Measurements from ENCODE around the gene RUSC1. TPM values are rescaled to one million over a fixed set of nuclear protein-coding genes. Genes with fewer than 3 reads are reported as not detected.

RUSC1 gene
- total RNA-seq, 1 experiment from 2014 or later: 42.2 TPM

- Histone ChIP-seq H3K9me3 (ENCODE audit: low read depth, low read length, poor library complexity, severe bottlenecking) (no peaks in the 10 kb centered on the region), H3K4me3 (ENCODE audit: low read depth, low read length, poor library complexity, severe bottlenecking) (no peak overlapping the region), H3K27me3 (replicated peaks; ENCODE audit: insufficient read depth, low read depth, low read length, poor library complexity) (no peaks in the 10 kb centered on the region), H3K4me1 (ENCODE audit: insufficient read depth, low read length, poor library complexity, severe bottlenecking) (peaks cover 16% of the 10 kb centered on the region), H3K36me3 (ENCODE audit: insufficient read depth, low read length, poor library complexity, severe bottlenecking) (no peaks in the 10 kb centered on the region), H3K27ac (ENCODE audit: low read depth, low read length, poor library complexity, severe bottlenecking) (no peak overlapping the region)
- POLR2A ChIA-PET (ENCODE audit: low non-redundant PET): no interaction called here
- TF ChIP-seq EZH2 (IDR thresholded peaks at IDR 0.05; ENCODE audit: borderline replicate concordance, low read depth, low read length, poor library complexity, severe bottlenecking) (no peak), CTCF (conservative IDR thresholded peaks at IDR 0.05; ENCODE audit: low read depth, low read length) (no peak)
- CTCF ChIA-PET: no interaction called here
- intact Hi-C loops (cut with micrococcal nuclease; ENCODE audit: unreplicated experiment): no loop called here
- DNase-seq (ENCODE audit: low spot score): no peak
- no TSS peak for BruUV-seq (replicated peaks)
These were observed 16.1 kb upstream of the RUSC1 start for GRCh38 chr1:155304558-155305063.

- Histone ChIP-seq H3K4me1 (ENCODE audit: insufficient read depth, low read length, poor library complexity, severe bottlenecking) (peaks cover 23% of the 10 kb centered on the region), H3K27me3 (replicated peaks; ENCODE audit: insufficient read depth, low read depth, low read length, poor library complexity) (no peaks in the 10 kb centered on the region), H3K36me3 (ENCODE audit: insufficient read depth, low read length, poor library complexity, severe bottlenecking) (peaks cover 6% of the 10 kb centered on the region), H3K4me3 (ENCODE audit: low read depth, low read length, poor library complexity, severe bottlenecking) (no peak overlapping the region), H3K9me3 (ENCODE audit: low read depth, low read length, poor library complexity, severe bottlenecking) (no peaks in the 10 kb centered on the region), H3K27ac (ENCODE audit: low read depth, low read length, poor library complexity, severe bottlenecking) (peak overlapping the region; percentile 33)
- no peak for TF ChIP-seq CTCF (conservative IDR thresholded peaks at IDR 0.05; ENCODE audit: low read depth, low read length)
- no peak for TF ChIP-seq EZH2 (IDR thresholded peaks at IDR 0.05; ENCODE audit: borderline replicate concordance, low read depth, low read length, poor library complexity, severe bottlenecking)
- ChIA-PET CTCF (no interaction called here), POLR2A (ENCODE audit: low non-redundant PET) (no interaction called here)
- no peak for DNase-seq (ENCODE audit: low spot score)
- intact Hi-C loops (cut with micrococcal nuclease; ENCODE audit: unreplicated experiment): no loop called here
- no TSS peak for BruUV-seq (replicated peaks)
These were observed 14.8 kb upstream of the RUSC1 start for GRCh38 chr1:155305881-155306391.

- CTCF ChIA-PET: interaction anchor here (0.7 to 1.4 kb wide), 3 partner anchors 56 to 797 kb away, joined by 4 to 5 read pairs (median 4); no protein-coding TSS in a partner anchor
- Histone ChIP-seq H3K36me3 (ENCODE audit: insufficient read depth, low read length, poor library complexity, severe bottlenecking) (peaks cover 15% of the 10 kb centered on the region), H3K27ac (ENCODE audit: low read depth, low read length, poor library complexity, severe bottlenecking) (peak overlapping the region; percentile 96), H3K4me3 (ENCODE audit: low read depth, low read length, poor library complexity, severe bottlenecking) (no peak overlapping the region), H3K4me1 (ENCODE audit: insufficient read depth, low read length, poor library complexity, severe bottlenecking) (peaks cover 29% of the 10 kb centered on the region), H3K9me3 (ENCODE audit: low read depth, low read length, poor library complexity, severe bottlenecking) (no peaks in the 10 kb centered on the region), H3K27me3 (replicated peaks; ENCODE audit: insufficient read depth, low read depth, low read length, poor library complexity) (no peaks in the 10 kb centered on the region)
- peak; percentile 64 for DNase-seq (ENCODE audit: low spot score)
- TF ChIP-seq CTCF (conservative IDR thresholded peaks at IDR 0.05; ENCODE audit: low read depth, low read length) (peak; percentile 43; the same call in 1 of the 2 replicates), EZH2 (IDR thresholded peaks at IDR 0.05; ENCODE audit: borderline replicate concordance, low read depth, low read length, poor library complexity, severe bottlenecking) (no peak)
- no TSS peak for BruUV-seq (replicated peaks)
- POLR2A ChIA-PET (ENCODE audit: low non-redundant PET): interaction anchor here (1.1 kb wide), 1 partner anchor 9 kb away, joined by 3 read pairs; no protein-coding TSS in a partner anchor
- intact Hi-C loops (cut with micrococcal nuclease; ENCODE audit: unreplicated experiment): no loop called here
These were observed 13.4 kb upstream of the RUSC1 start for GRCh38 chr1:155307247-155307740.

Data from A673 (cell line).